T-helper 1 cell (primary cell): ENCODE data around the gene RNF166.

Source experiments
- DNase-seq, 5 donors: peaks; one replicate each; pipeline ENCODE4 v3.0.0-alpha.2; 2012 to 2020

The RNF166 gene

DNA sequence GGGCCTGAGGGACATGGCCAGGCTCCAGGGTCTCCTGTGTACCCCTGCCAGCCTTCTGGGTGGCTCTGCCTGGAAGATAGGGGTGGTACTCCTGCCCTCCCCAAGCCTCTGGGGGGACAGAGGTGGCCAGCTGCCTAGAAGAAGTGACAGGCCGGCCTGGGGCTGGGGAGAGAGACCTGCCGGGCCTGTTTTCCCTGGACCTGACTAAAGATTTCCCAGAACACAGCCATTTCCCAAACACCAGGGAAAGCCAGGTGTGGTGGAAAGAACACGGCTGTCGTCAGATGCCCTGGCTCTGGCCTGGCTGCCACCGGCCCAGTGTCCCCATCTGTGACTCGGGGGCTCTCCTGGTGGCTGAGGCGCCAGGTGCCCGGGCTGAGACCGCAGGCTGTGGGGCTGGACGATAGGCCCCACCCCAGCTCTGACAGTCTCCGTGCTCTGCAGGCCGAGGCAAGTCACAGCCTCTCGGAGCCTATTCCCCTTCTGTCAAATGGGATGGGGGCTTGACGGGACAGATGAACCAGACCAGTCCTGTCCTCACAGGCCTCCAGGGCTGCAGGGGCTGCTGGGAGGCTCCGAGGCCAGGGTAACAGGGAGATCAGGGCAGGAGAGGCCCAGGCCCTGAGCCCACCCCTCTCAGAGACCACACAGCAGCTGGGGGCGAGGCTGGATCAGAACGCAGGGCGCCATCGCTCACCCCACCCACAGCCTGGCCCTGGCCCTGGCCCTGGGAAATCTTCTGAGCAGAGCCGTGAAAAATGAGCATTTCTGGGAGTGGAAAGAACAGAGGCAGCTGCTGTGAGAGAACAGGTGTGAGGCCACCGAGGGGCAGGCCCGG lies 33.1 kb upstream of the RNF166 start:
- DNase-seq = no peak

- no peak for DNase-seq
These were observed 32.2 kb upstream of the RNF166 start for GRCh38 chr16:88738151-88739084.

DNA sequence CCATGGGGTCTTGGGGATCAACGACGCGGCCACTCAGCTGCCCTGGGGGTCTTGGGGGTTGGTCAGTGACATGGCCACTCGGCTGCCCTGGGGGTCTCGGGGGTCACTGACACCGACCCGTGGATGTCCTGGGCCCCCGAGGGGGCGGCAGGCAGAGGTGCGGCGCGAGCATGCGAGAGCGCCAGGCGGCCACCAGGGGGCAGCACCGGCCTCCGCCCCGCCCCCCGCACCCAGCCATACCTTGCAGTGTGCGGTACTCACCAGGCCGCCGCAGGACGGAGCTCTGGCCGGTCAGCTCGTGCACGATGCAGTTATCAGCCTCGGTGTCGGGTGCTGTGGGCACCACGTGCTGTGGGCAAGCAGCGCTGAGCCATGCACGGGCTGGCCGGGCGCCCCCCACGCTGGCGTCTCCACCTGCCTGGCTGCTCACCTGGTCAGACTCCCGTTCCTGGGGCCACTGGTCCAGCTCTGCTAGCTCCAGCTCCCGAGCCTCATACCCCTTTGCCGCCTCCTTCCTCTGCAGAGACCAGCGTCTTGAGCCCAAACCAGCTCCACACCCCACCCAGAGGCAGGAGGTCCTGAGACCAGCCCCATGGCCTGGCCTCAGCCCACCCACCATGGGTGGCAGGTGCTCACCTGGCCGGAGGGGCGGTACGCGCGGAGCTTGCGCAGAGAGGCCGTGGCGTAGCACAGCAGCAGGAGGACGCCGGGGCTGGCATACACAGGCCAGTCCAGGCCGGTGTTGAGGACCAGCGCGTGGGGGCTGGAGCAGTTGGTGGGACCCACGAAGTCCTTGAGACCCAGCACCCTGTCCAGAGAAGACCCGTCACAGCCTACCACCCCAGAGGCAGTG lies 31.3 kb upstream of the RNF166 start:
- peak; percentile 51 to 81 (median 78) for DNase-seq

DNA sequence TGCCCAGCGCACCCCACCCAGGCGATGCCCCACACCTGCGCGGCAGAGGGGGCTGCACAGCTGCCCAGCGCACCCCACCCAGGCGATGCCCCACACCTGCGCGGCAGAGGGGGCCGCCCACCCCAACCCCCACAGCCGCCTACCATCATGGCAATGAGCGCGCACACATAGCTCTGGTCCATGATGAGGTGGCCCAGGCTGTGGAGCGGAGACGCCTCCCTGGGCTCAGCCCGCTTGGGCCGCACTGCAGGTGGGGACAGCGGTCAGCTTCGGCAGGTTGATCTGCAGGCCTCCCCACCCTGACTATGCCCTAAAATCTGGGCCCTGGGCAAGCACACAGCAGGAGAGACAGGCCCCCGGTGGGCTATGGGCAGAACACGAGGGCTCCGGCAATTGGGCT lies 30.3 kb upstream of the RNF166 start:
- DNase-seq = no peak

- no peak for DNase-seq
These were observed 29.9 kb upstream of the RNF166 start for GRCh38 chr16:88736088-88736487.

GRCh38 chr16:88735616-88736015 lies 29.4 kb upstream of the RNF166 start:
- no peak for DNase-seq

DNA sequence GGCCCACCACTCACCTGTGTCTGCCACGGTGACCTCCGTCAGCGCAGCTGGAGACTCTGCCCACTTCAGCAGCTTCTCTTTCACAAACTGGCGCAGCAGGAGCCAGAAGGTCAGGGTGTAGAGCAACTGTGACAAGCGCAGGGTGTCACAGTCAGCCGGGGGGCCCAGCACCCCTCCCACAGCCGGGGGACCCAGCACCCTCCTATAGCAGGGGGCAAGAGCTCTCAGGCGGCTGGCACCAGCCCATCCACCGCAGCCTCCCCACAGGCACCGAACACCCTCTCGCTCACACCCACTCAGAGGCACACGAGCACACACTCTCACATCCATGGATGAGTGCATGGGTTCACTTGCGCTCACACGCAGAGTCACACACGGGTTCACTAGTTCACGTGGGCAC lies 28.9 kb upstream of the RNF166 start:
- no peak for DNase-seq

DNA sequence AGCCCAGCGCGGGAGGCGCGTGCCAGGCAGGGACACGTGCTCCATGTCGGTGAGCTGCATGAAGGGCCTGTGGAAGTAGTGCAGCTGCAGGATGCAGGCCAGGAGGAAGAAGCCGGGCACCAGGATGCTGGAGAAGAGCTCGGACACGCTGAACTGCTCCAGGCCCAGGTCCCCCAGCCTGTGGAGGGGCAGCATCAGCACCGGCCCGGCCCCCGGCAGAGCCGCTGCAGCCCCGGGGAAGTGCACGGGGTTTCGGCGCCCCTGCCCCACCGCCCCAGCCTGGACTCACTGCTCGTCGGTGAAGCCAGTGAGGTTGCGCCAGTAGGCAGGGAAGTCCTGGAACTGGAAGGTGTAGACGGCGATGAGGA lies 28.1 kb upstream of the RNF166 start:
- no peak for DNase-seq

DNA sequence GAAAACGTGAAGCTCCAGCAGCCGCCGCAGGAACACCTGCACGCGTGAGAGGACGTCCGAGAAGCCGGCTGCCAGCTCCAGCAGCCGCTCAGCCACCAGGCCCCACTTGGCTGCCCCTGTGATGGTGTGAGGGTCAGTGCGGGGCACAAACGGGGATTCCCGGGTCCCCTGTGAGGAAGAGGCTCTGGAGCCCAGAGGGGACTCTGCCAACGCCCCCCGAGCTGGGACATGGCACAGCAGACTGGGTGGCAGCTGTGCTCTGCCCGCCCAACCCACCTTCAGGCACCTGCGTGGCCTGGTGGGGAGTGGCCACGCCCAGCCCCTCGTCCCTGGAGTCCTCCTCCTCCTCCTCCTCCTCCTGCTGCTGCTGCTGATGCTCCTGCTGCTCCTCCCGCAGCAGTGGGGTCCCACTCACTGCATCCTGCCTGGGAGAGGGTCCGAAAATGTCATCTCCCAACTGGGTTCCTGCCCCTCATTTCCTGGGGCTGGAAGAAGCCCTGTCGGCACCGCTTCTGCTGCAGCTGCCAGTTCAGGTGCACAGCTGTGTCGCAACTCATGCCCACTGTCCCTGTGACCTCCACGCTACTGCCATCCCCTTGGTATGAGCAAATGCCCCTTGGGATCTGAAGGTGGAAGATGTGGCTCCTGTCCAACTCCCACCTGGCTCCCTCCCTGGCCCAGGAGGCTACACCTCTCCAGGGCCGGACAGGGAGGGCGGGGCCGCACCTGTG lies 27.6 kb upstream of the RNF166 start:
- DNase-seq = no peak

DNA sequence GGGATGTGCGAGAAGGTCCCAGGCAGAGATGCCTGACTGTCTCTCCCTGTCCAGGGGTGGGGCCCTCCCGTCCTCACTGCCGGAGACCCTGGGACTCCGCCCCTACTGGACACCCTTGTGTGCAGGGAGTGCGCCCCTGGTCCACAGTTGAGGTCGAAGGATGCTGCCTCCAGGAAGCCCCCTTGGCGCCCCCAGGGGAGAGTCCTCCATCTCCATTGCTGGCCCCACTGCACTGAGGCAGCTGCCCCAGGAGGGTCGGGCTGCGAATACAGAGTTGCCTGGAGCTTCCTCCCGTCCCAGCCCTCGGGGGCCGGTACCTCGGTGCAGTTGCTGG lies 26.7 kb upstream of the RNF166 start:
- DNase-seq = no peak

GRCh38 chr16:88732172-88732960 lies 26.2 kb upstream of the RNF166 start:
- DNase-seq = no peak

- no peak for DNase-seq
These were observed 25.5 kb upstream of the RNF166 start for GRCh38 chr16:88731699-88732098.

GRCh38 chr16:88730632-88731607 lies 24.7 kb upstream of the RNF166 start:
- no peak for DNase-seq

DNA sequence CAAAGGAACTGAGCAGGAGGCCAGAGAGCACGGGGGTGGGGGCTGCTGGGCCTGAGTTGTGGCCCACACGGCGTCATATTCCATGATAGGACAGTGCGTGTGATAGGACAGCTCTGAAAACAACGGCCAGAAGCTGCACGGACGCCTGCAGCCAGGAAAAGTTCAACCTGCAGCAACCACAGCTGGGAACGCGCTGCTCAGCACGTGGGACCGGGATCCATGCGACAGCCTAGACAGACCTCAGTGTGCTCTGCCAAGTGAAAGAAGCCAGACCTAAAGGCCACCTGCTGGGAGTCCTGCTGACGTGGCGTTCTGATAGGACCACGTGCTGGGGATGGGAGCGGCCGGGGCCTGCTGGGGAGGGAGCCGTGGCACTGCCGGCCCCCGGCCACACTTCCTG lies 21.7 kb upstream of the RNF166 start:
- DNase-seq = no peak

GRCh38 chr16:88726981-88727380 lies 20.8 kb upstream of the RNF166 start:
- DNase-seq = no peak

DNA sequence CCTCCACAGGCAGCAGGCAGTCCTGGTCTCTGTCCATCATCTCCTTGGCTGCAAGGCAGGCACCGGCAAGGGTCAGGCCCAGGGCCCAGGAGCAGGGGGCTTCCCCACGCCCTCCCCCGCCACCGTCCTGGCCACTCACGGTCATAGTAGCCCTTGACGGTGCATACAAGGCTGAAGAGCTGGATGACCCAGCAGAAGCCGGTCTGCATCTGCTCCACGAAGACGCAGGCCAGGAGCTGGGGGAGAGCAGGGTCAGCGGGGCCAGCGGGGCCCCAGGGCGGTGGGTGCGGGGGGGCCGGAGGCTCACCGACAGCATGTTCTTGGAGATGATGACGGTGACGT lies 20.2 kb upstream of the RNF166 start:
- no peak for DNase-seq

GRCh38 chr16:88725609-88726407 lies 19.6 kb upstream of the RNF166 start:
- DNase-seq = no peak

DNA sequence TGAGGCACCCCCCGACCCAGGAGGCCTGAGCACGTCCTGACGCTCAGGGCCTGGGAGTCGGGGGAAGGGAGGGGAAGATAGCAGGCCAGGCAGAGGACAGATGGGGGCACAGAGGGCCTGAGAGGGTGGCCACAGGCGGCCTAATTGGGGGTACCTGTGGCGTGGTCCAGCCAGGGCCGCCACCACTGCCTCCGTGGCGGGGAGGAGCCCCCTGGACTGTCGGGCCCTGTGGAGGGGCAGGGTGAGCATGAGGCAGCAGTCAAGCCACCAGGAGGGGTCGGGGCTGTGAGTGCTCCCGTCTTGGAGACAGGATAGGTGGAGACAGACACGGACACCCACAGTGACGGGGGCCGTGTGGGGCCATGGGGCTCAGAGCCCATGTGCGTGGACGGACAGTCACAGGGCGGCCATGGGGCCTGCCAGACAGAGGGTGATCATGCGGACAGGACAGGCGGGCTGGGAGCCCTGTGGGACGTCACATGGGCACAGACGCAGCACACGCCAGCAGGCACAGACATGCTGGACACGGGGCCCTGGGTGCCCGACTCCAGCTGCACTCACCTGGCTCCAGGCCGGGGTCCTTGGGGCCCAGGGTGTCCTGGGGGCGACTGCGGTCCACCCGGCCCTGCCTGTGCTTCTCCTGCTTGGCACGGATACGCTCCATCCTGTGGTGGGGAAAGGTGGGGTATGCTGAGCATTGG lies 18.8 kb upstream of the RNF166 start:
- DNase-seq = no peak

DNA sequence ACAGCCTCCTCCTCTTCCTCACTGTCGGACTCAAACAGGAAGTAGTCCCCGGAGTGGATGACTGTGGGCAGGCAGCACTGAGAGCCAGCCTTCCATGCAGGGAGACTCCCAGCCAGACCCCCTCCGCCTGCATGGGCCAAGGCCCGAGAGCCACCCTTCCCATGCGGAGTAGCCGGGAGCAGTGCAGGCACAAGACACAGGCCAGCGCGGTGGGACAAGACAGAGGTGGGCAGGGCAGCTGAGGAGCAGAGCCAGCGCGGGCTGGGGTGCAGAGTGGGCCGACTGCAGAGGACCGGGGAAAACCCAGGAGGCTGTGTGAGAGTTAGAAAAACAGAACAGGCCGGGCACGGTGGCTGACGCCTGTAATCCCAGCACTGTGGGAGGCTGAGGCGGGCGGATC lies 17.7 kb upstream of the RNF166 start:
- no peak for DNase-seq
